Lower leg skin (tissue), 3 donors: Measurements from ENCODE around the gene EHMT1.

ENCODE experiments used
- CTCF ChIP-seq, 3 donors: fragments of 450-650 bp; IDR thresholded peaks; one replicate each; pipeline ENCODE4 v1.5.1; 2016; ENCODE audit warnings: antibody characterized with exemption in 3 of 3, mild to moderate bottlenecking in 3 of 3, moderate library complexity in 2 of 3
- POLR2A ChIP-seq, 2 donors: fragments of 450-650 bp; IDR thresholded peaks; one replicate each; pipeline ENCODE4 v1.6.1; 2016 to 2017; ENCODE audit warnings: antibody characterized with exemption in 2 of 2, mild to moderate bottlenecking in 1 of 2, moderate library complexity in 1 of 2

GRCh38 chr9:137620581-137620980 is 1.8 kb downstream of the EHMT1 start:
- TF ChIP-seq CTCF (IDR thresholded peaks at IDR 0.05) (no peak), POLR2A (IDR thresholded peaks at IDR 0.05) (no peak)
